B cell (primary cell): ENCODE results near the gene CTRB1.

Source experiments
- EZH2 ChIP-seq: IDR thresholded peaks from 2 replicates; pipeline ENCODE4 v1.6.1; 2012; ENCODE audit warnings: borderline replicate concordance, low read depth, mild to moderate bottlenecking, moderate library complexity, low read length; ENCODE audit not compliant: insufficient read depth, poor library complexity, severe bottlenecking
- TF ChIP-seq, protein P1 (sequence below): fragments of 200-600 bp; IDR thresholded peaks from one replicate; pipeline ENCODE4 v1.8.0; 2022; ENCODE audit warnings: antibody characterized with exemption, mild to moderate bottlenecking

DNA sequence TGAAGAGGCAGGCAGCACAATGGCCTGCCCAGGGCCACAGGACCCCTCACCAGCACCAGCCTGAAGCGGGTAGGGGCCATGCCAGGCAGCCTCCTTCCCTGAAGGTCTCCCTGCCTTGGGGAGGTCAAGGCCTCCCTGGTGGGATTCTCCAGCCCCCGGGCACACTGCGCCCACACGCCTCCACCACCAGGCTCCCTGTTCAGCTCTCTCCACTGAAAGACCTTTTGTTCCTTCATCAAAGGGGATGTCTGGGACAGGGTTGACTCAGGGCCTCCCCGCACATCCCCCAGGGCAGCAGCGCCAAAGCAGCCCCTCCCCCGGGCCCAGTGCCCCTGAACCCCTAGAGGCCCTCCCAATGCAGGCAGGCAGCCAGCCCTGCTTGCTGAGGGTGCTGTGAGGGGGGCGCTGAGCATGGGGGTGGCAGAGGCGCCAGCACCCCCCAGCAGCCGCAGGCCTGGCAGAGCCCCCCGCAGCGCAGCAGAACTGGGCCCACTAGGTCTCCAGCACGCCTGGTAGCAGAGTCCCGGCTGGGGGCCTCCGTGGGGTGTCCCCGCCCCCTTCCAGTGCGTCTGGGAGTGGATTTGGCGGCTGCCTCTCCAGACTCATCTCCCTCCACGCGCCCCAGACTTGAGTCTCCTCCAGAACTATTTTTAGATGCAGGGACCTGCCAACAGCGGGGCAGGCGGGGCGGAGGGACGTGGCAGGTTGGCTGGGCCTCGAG lies 19.5 kb downstream of the CTRB1 start:
- TF ChIP-seq, protein P1, sequence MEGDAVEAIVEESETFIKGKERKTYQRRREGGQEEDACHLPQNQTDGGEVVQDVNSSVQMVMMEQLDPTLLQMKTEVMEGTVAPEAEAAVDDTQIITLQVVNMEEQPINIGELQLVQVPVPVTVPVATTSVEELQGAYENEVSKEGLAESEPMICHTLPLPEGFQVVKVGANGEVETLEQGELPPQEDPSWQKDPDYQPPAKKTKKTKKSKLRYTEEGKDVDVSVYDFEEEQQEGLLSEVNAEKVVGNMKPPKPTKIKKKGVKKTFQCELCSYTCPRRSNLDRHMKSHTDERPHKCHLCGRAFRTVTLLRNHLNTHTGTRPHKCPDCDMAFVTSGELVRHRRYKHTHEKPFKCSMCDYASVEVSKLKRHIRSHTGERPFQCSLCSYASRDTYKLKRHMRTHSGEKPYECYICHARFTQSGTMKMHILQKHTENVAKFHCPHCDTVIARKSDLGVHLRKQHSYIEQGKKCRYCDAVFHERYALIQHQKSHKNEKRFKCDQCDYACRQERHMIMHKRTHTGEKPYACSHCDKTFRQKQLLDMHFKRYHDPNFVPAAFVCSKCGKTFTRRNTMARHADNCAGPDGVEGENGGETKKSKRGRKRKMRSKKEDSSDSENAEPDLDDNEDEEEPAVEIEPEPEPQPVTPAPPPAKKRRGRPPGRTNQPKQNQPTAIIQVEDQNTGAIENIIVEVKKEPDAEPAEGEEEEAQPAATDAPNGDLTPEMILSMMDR, result no peak
- no peak for TF ChIP-seq EZH2
